ENCODE results near the gene GDF11.
A peak's percentile ranks its signal among the peaks of the same experiment; 100 is the strongest.

The GDF11 gene

DNA sequence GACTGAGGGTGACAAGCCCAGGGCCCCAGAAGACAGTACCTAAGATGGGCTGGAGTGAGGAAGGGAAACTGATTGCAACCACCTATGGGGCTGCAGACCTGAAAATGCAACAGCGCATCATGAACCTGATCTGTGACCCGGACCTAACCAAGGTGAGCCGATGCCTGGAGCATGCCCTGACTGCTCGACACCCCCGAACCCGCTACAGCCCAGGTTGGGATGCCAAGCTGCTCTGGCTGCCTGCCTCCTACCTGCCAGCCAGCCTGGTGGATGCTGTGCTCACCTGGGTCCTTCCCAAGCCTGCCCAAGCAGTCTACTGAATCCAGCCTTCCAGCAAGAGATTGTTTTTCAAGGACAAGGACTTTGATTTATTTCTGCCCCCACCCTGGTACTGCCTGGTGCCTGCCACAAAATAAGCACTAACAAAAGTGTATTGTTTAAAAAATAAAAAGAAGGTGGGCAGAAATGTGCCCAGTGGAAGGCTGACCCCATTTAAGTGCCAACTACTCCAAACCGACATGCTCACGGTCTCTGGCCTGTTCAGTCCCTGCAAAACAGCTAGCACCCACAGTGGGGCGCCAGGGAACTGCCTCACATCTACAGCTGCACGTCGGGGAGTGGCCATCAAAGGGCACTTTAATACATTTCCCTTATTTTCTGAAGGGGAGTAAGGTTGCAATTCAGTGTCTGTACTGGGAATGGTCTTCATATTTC, 18.5 kb upstream of the GDF11 start:
- peak; percentile 69 for DNase-seq

DNA sequence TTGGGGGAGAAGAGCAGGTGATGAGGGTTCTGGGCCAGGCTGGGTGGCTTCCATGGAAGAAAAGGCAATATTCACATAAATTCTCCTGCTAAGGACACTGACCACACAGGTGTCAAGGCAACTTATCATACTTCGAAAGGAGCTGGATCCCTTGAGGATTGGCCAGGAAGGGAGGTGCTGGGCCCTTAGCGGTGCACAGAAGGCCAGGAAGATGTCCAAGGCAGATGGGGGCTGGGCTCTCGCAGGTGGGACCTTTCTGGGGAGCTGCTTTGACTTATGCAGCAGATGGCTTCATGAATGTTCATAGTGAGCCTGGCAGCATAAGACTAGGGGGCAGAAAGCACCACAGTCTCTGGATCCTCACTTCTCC, 18.0 kb upstream of the GDF11 start:
- DNase-seq = no peak

- DNase-seq = no peak
Observed at GRCh38 chr12:55725556-55725955, 17.4 kb upstream of the GDF11 start.

DNA sequence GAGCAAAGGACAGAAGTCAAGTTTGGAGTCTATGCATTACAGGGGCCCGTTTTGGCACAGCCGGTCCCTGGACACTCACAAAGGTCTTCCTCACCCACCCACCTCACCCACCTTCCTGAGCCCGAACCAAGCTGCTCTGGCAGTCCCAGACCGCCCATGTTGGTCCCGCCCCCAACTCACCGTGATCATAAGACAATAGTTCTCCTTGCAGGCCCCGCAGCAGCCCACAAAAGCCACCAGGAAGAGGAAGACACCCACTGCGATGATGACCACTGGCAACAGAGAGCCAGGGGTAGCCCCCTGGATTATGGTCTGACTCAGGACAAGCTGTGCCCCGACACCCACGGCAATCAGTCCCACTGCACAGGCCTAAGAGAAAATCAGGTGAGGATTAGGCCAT, 16.0 kb upstream of the GDF11 start:
- peak; percentile 78 for DNase-seq

- DNase-seq = peak; percentile 76
Observed at GRCh38 chr12:55727643-55728185, 15.2 kb upstream of the GDF11 start.

DNA sequence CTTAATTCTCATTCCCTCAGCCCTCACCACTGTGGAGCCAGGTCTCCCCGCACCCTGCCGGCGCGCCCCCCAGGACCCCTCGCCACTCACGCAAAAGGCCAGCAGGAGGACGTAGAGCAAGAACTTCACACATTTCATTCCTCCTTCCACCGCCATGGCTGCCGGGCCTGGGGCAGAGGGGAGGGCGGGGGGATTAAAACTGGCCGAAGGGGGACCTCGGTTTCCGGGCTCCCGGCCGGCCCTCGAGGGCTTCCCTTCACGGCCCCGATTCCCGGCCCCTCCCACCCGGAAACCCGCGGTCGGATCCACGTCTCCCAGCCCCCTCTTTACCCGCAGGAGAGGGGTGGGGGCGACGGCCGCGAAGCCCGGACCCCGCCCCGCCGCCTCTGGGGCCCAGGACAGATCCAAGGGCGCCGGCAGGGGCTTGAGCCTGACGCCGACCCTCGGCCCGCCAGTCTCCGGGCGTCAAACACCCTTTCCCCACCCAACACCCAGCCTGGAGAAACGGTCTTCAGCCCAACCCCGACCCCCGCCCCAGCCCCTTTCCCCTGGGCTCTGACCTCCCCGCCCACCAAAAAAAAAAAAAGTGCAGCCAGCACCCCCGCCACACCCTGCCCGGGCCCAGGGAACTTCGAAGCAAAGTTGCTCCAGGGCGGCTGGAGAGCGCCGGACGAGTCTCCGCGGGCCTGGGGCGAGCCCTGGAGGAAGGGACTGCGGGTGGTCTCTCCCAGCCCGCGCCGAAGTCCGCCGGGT, 14.6 kb upstream of the GDF11 start:
- peak; percentile 58 for DNase-seq

DNA sequence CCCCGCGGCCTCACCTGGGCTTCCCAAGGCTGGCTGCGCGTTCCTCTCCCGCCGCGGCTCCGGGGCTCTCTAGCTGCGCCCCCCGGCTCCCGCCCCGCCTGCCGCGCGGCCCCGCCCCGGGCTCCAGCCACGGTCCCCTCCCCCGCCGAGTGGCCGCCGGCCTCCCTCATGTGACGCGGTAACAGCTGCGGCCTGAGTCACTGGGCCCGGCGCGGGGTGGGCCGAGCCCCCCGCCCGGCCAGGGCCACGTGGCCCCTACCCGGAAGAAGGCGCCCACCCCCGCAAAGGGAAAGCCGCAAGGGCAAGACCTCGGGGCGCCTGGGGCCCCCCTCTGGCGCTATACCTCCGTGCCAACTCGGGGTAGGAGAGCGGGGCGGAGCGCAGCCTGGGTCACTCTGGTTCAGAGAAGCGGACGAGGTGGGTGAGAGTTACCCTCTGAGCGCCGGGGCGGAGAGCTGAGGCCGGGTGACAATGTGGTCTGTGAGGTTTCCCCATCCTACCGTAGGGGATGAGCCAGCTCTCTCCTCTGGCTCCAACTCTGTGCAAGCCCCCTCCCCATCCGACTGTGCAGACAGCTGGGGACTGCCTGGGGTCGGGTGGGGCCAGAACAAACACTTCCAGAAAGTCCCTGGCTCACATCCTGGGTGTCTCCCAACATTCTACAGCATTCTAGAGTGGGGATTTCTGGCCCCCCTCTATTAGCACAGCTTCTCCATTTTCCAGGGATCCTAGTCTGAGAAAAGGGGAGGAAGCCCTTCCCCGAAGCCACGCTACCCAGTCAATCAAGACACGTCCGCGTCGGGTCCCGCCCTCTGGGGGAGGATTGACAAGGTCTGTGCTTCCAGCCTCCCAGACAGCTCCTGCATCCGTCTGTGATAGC, 13.7 kb upstream of the GDF11 start, which contains the start of gene CD63:
Gene CD63 (minus strand): TSS at position 71 of the 880 bp plus-strand sequence. CDS start 668 bp downstream, outside the sequence.
- peak; percentile 94 for DNase-seq

GRCh38 chr12:55729819-55730818, 12.8 kb upstream of the GDF11 start:
- DNase-seq = peak; percentile 65

GRCh38 chr12:55732288-55732687, 10.6 kb upstream of the GDF11 start:
- DNase-seq = no peak

GRCh38 chr12:55733021-55733555, 9.8 kb upstream of the GDF11 start:
- no peak for DNase-seq

DNA sequence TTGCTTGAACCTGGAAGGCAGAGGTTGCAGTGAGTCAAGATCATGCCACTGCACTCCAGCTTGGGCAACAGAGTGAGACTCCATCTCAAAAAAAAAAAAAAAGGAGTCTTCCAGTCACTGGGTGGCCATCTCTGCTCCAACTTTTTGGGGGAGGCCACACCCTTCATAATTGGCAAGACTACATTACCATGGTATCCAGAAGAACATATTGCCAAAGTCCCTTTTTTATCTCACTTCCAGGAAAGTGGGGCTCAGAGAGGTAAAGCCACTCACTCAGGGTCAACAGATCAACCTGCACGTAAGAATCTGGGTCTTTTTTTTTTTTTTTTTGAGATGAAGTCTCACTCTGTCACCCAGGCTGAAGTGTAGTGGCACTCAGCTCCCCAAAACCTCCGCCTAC, 9.1 kb upstream of the GDF11 start:
- no peak for DNase-seq

- DNase-seq = no peak
Observed at GRCh38 chr12:55734595-55734994, 8.3 kb upstream of the GDF11 start.

DNA sequence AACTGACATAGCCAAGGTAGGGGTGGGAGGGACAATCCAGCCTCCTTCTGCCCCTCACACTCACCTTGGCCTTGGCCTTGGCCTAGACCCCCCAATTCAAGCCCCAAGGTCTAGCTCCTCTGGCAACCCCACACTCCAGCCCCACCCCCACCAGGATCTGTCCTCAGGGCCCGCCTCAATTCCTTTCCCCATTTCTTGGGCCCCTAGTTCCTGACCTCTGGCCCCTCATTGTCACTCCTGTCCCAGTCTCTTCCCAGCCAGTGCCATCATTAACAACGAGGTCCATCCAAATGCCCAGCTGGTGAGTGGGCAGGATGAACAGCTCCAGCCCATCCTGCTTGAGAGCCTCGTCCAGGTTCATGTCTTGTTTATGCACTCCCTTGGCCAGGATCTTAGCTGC, 6.8 kb upstream of the GDF11 start:
- no peak for DNase-seq

DNA sequence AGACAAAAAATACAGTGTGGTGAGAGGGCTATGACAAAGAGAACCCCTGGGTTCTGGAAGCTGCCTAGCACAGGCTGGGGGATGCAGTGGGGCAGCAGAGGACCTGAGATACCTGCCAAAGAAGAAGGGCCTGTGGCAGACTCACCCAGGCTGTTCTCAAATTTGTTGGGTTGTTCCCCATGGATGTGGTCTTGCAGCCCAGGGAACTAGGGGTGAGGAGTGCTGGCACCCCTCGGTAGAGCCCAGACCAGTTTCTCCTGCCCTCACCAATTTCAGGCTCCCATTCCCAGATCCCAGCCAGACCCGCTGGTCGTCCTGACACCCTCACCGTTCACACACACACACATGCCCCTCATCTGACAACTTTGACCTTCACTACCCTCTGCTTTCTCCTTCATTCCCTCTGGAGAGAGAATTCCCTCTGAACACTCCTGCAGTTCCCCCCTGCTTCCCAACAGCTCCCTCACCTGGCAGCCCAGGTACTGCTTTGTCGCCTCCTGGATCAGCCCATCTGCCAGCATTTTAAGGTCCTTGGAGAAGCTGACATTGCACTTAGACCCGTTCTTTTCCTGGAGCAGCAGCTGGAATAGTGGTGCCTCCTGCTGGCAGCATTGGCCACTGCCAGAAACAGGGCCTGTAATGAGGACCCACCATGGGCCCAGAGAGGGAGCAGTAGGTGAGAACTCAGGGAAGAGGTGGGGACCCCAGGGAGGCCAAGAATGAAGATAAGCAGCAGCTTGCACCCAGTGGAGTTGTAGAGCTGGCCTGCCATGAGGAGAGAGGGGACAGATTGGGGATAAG, 5.9 kb upstream of the GDF11 start:
- DNase-seq = peak; percentile 70

DNA sequence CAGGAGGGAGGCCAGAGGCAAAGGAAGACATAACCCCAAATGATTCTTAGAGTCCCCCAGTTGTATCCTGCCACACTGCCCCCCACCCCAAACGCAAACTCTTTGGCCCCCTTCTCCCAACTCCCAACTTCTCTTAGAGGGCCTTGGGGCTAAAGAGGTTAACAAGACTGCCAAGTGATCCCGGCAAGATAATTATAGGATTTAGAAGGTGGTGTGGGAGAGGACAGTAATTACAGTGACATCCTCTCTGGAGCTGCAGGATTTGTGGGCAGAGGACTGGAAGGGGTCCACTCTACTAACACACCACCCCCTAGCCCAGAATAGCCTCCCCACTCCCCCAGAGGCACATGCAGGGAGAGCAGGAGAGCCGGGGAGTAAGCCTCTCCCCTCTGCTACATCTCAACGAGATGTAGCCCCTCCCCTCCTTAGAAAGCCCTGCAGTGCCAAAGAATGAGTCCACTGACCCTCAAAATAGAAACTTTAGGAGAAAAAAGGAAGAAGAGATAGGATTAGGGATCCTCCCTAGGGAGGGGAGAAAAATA, 5.3 kb upstream of the GDF11 start:
- DNase-seq = no peak

GRCh38 chr12:55738123-55739024, 4.5 kb upstream of the GDF11 start:
- DNase-seq = peak; percentile 88

DNA sequence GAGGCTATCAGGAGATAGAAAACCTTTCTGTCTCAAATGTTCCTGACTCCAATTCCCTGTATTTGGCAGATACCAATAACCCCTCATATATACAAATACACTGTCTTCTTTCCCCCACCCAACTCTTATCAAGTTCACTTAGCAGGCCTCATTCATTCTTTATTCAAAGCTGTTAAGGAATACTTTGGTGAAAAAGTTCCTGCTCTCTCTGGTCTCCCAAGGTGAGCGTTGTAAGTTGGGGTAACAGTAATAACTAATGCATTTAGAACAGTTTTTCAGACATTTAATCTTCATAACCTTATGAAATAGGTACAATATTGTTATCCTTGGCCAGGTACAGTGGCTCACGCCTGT, 3.9 kb upstream of the GDF11 start:
- no peak for DNase-seq

GRCh38 chr12:55741931-55742680, 816 bp upstream of the GDF11 start:
- no peak for DNase-seq
